Measurements from ENCODE around the gene KLHDC7B. TPM values are rescaled to one million over a fixed set of nuclear protein-coding genes. Genes with fewer than 3 reads are reported as not detected.

The KLHDC7B gene
- total RNA-seq, 1 experiment from 2014 or later, result not detected

GRCh38 chr22:50528682-50529415, 16.9 kb upstream of the KLHDC7B start:
- ChIA-PET CTCF (no interaction called here), POLR2A (ENCODE audit: unreplicated experiment) (no interaction called here)
- H3K27ac ChIP-seq (ENCODE audit: low read length), result no peak overlapping the region
- 0 out of 2 replicates have a peak overlapping the region, but pooled peaks have one; percentile 100 for H3K4me2 ChIP-seq (ENCODE audit: low read length)
- no TSS peak for BruUV-seq (replicated peaks)
- H3K9ac ChIP-seq (ENCODE audit: low read length), result no peak overlapping the region
- H3K4me3 ChIP-seq (ENCODE audit: low read length), result no peak overlapping the region
- no peaks in the 10 kb centered on the region for H3K36me3 ChIP-seq (ENCODE audit: low read depth, low read length)
- H3F3A ChIP-seq (ENCODE audit: low read length, unreplicated experiment), result no peaks in the 10 kb centered on the region
- ATAC-seq (no peak), DNase-seq (no peak)
- intact Hi-C loops (cut with micrococcal nuclease), result loop anchor here (5.0 kb wide), 2 partner anchors 33 to 93 kb away; partner anchors contain the start of gene SYCE3
- peaks cover 18% of the 10 kb centered on the region for H3K79me2 ChIP-seq (ENCODE audit: low read length)
- TF ChIP-seq EZH2phosphoT487 (IDR thresholded peaks at IDR 0.05; ENCODE audit: borderline replicate concordance, low read length), result no peak
- H3K4me1 ChIP-seq (ENCODE audit: insufficient read depth, low read length), result peaks cover 17% of the 10 kb centered on the region; the same call in 1 of the 2 replicates
- H3K9me3 ChIP-seq (ENCODE audit: low read length), result no peaks in the 10 kb centered on the region
- H3K9me2 ChIP-seq (replicated peaks; ENCODE audit: low read length), result no peaks in the 10 kb centered on the region
- no peak overlapping the region for H2AFZ ChIP-seq (ENCODE audit: low read length)
- no peaks in the 10 kb centered on the region; the same call in 1 of the 2 replicates for H4K20me1 ChIP-seq (ENCODE audit: low read length)
- no peaks in the 10 kb centered on the region for H3K27me3 ChIP-seq (ENCODE audit: low read length)

- ATAC-seq (no peak), DNase-seq (no peak)
- TSS peak; percentile 23 for BruUV-seq (replicated peaks)
- Histone ChIP-seq H2AFZ (ENCODE audit: low read length) (peak overlapping the region; percentile 81; the same call in 1 of the 2 replicates), H3K9me2 (replicated peaks; ENCODE audit: low read length) (no peaks in the 10 kb centered on the region), H3K27ac (ENCODE audit: low read length) (no peak overlapping the region), H3K79me2 (ENCODE audit: low read length) (peaks cover 11% of the 10 kb centered on the region), H3K4me2 (ENCODE audit: low read length) (peak overlapping the region; percentile 100), H3K27me3 (ENCODE audit: low read length) (no peaks in the 10 kb centered on the region), H3K9ac (ENCODE audit: low read length) (peak overlapping the region; percentile 90; the same call in 1 of the 2 replicates), H3K4me3 (ENCODE audit: low read length) (peak overlapping the region; percentile 78; the same call in 1 of the 2 replicates), H4K20me1 (ENCODE audit: low read length) (no peaks in the 10 kb centered on the region), H3K4me1 (ENCODE audit: insufficient read depth, low read length) (peaks cover 12% of the 10 kb centered on the region; the same call in 1 of the 2 replicates), H3K9me3 (ENCODE audit: low read length) (no peaks in the 10 kb centered on the region), H3K36me3 (ENCODE audit: low read depth, low read length) (no peaks in the 10 kb centered on the region), H3F3A (ENCODE audit: low read length, unreplicated experiment) (no peaks in the 10 kb centered on the region)
- CTCF ChIA-PET, result no interaction called here
- POLR2A ChIA-PET (ENCODE audit: unreplicated experiment), result no interaction called here
- TF ChIP-seq EZH2phosphoT487 (IDR thresholded peaks at IDR 0.05; ENCODE audit: borderline replicate concordance, low read length), result no peak
- no peak for TF ChIP-seq EZH2 (IDR thresholded peaks at IDR 0.05; ENCODE audit: low read length, unreplicated experiment)
- TF ChIP-seq CTCF (conservative IDR thresholded peaks at IDR 0.05; ENCODE audit: low read depth, low read length), result no peak
- intact Hi-C loops (cut with micrococcal nuclease), result loop anchor here (5.0 kb wide), 2 partner anchors 33 to 93 kb away; partner anchors contain the start of gene SYCE3
These were observed 16.2 kb upstream of the KLHDC7B start for GRCh38 chr22:50529416-50529896.

- Histone ChIP-seq H3K9me3 (ENCODE audit: low read length) (no peaks in the 10 kb centered on the region), H3F3A (ENCODE audit: low read length, unreplicated experiment) (no peaks in the 10 kb centered on the region), H3K4me2 (ENCODE audit: low read length) (peak within 1 kb of the TSS; percentile 100), H3K4me3 (ENCODE audit: low read length) (peak within 1 kb of the TSS; percentile 78), H3K36me3 (ENCODE audit: low read depth, low read length) (no peaks in the 10 kb centered on the region), H3K9ac (ENCODE audit: low read length) (peak within 1 kb of the TSS; percentile 90), H3K27ac (ENCODE audit: low read length) (peak within 1 kb of the TSS; percentile 75), H3K9me2 (replicated peaks; ENCODE audit: low read length) (no peaks in the 10 kb centered on the region), H3K4me1 (ENCODE audit: insufficient read depth, low read length) (peaks cover 10% of the 10 kb centered on the region; the same call in 1 of the 2 replicates), H3K27me3 (ENCODE audit: low read length) (no peaks in the 10 kb centered on the region), H2AFZ (ENCODE audit: low read length) (peak within 1 kb of the TSS; percentile 81), H3K79me2 (ENCODE audit: low read length) (peaks cover 6% of the 10 kb centered on the region; the same call in 1 of the 2 replicates), H4K20me1 (ENCODE audit: low read length) (no peaks in the 10 kb centered on the region)
- ATAC-seq (peak; percentile 27), DNase-seq (peak; percentile 68)
- CTCF ChIA-PET, result no interaction called here
- BruUV-seq (replicated peaks), result TSS peak; percentile 40
- intact Hi-C loops (cut with micrococcal nuclease), result loop anchor here (5.0 kb wide), 2 partner anchors 32 to 92 kb away; partner anchors contain the start of gene SYCE3
- POLR2A ChIA-PET (ENCODE audit: unreplicated experiment), result no interaction called here
- TF ChIP-seq CTCF (conservative IDR thresholded peaks at IDR 0.05; ENCODE audit: low read depth, low read length) (no peak), EZH2phosphoT487 (IDR thresholded peaks at IDR 0.05; ENCODE audit: borderline replicate concordance, low read length) (no peak), EZH2 (IDR thresholded peaks at IDR 0.05; ENCODE audit: low read length, unreplicated experiment) (no peak)
These were observed 15.7 kb upstream of the KLHDC7B start, which contains the start of gene TYMP for GRCh38 chr22:50529897-50530579. TYMP (minus strand) TSS chr22:50530012; CDS start chr22:50529709, 303 bp downstream.
